GM23338 (cell line): ENCODE results near the gene GPR87. TPM values are rescaled to one million over a fixed set of nuclear protein-coding genes. Genes with fewer than 3 reads are reported as not detected.

ENCODE experiments used
- ATAC-seq: fragments of 200-7000 bp; cut with Tn5 transposase; 3 replicates; pipeline ENCODE4 v1.9.1; 2020
- DNase-seq: peaks from one replicate; pipeline ENCODE4 v3.0.0-alpha.2; 2015; ENCODE audit warnings: low spot score
- H2AFZ ChIP-seq: fragments of 200-600 bp; sonication (generic); 2 replicates; pipeline ENCODE4 v1.8.0; 2016; ENCODE audit warnings: antibody characterized with exemption, mild to moderate bottlenecking, moderate library complexity
- H3F3A ChIP-seq: fragments of 200-600 bp; sonication (generic); replicated peaks from 2 replicates; pipeline ENCODE4 v1.8.0; 2017; ENCODE audit warnings: antibody characterized with exemption, mixed run types, low read depth
- H3K27ac ChIP-seq: fragments of 200-600 bp; sonication (generic); 2 replicates; pipeline ENCODE4 v1.6.1; 2016; ENCODE audit warnings: low read depth
- H3K27me3 ChIP-seq: fragments of 200-600 bp; sonication (generic); 2 replicates; pipeline ENCODE4 v1.8.0; 2016; ENCODE audit warnings: mild to moderate bottlenecking, mixed run types, moderate library complexity; ENCODE audit not compliant: insufficient read depth
- H3K36me3 ChIP-seq: fragments of 200-600 bp; sonication (generic); 2 replicates; pipeline ENCODE4 v1.8.0; 2016; ENCODE audit warnings: mild to moderate bottlenecking; ENCODE audit not compliant: insufficient read depth
- H3K4me1 ChIP-seq: fragments of 200-600 bp; sonication (generic); 2 replicates; pipeline ENCODE4 v1.8.0; 2016; ENCODE audit warnings: mild to moderate bottlenecking, moderate library complexity; ENCODE audit not compliant: insufficient read depth
- H3K4me2 ChIP-seq: fragments of 200-600 bp; sonication (generic); 2 replicates; pipeline ENCODE4 v1.7.1; 2017; ENCODE audit warnings: mixed run types
- H3K4me3 ChIP-seq: fragments of 200-600 bp; sonication (generic); 2 replicates; pipeline ENCODE4 v1.6.1; 2016; ENCODE audit warnings: mixed run types
- H3K79me2 ChIP-seq: fragments of 200-600 bp; sonication (generic); replicated peaks from 2 replicates; pipeline ENCODE4 v1.8.0; 2017; ENCODE audit warnings: mild to moderate bottlenecking; ENCODE audit not compliant: insufficient read depth
- H3K9me2 ChIP-seq: fragments of 200-600 bp; sonication (generic); 2 replicates; pipeline ENCODE4 v1.8.0; 2017; ENCODE audit not compliant: insufficient read depth
- H4K20me1 ChIP-seq: fragments of 200-600 bp; sonication (generic); replicated peaks from 2 replicates; pipeline ENCODE4 v1.8.0; 2017; ENCODE audit warnings: mild to moderate bottlenecking; ENCODE audit not compliant: insufficient read depth
- H3K27ac Mint-ChIP-seq: 2 replicates; pipeline ENCODE4 v1.8.0; 2020; ENCODE audit warnings: inconsistent platforms, mild to moderate bottlenecking, moderate library complexity, mixed read lengths
- H3K27me3 Mint-ChIP-seq: 3 replicates; pipeline ENCODE4 v1.8.0; 2022; ENCODE audit warnings: low read depth, mild to moderate bottlenecking, moderate library complexity, mixed read lengths, inconsistent platforms; ENCODE audit not compliant: insufficient read depth, poor library complexity
- H3K36me3 Mint-ChIP-seq: 3 replicates; pipeline ENCODE4 v1.8.0; 2021; ENCODE audit warnings: low read depth, mild to moderate bottlenecking, inconsistent platforms, moderate library complexity, mixed read lengths
- H3K4me1 Mint-ChIP-seq: 3 replicates; pipeline ENCODE4 v1.8.0; 2020; ENCODE audit warnings: mild to moderate bottlenecking, inconsistent platforms, mixed read lengths
- H3K4me3 Mint-ChIP-seq: 3 replicates; pipeline ENCODE4 v1.8.0; 2021; ENCODE audit warnings: moderate library complexity, mild to moderate bottlenecking, inconsistent platforms, mixed read lengths
- H3K9me3 Mint-ChIP-seq: 3 replicates; pipeline ENCODE4 v1.8.0; 2020; ENCODE audit warnings: moderate library complexity, mild to moderate bottlenecking, inconsistent platforms, mixed read lengths
- CREB1 ChIP-seq: fragments of 250-450 bp; sonication (Bioruptor Pico); IDR thresholded peaks from 2 replicates; pipeline ENCODE4 v1.5.0; 2020; ENCODE audit warnings: low read depth, mild to moderate bottlenecking, moderate library complexity
- ETS1 ChIP-seq: IDR thresholded peaks from 2 replicates; pipeline ENCODE4 v1.6.1; 2016; ENCODE audit warnings: antibody characterized with exemption
- EZH2 ChIP-seq: fragments of 200-600 bp; sonication (generic); IDR thresholded peaks from one replicate; pipeline ENCODE4 v1.8.0; 2017; ENCODE audit warnings: antibody characterized with exemption, mild to moderate bottlenecking, low read depth; ENCODE audit not compliant: unreplicated experiment
- EZH2phosphoT487 ChIP-seq: fragments of 200-600 bp; sonication (generic); IDR thresholded peaks from one replicate; pipeline ENCODE4 v1.8.1; 2018; ENCODE audit warnings: antibody characterized with exemption; ENCODE audit not compliant: unreplicated experiment
- POLR2AphosphoS5 ChIP-seq: IDR thresholded peaks from 2 replicates; pipeline ENCODE4 v1.6.1; 2016; ENCODE audit warnings: antibody characterized with exemption, low read depth
- STAT1 ChIP-seq: IDR thresholded peaks from one replicate; pipeline ENCODE4 v1.6.1; 2016; ENCODE audit warnings: antibody characterized with exemption; ENCODE audit not compliant: unreplicated experiment
- ZNF331 ChIP-seq: fragments of 250-450 bp; sonication (Bioruptor Pico); IDR thresholded peaks from 2 replicates; pipeline ENCODE4 v1.5.0; 2020; ENCODE audit warnings: low read depth, mild to moderate bottlenecking, moderate library complexity
- polyA plus RNA-seq: library from polyadenylated mRNA; unstranded; fragments of >200 nt; fragmentation: Nextera tagmentation; extraction: Ambion mirVana; gene quantifications from 2 replicates; pipeline ENCODE4 v1.2.1, GENCODE V29; 2016
- total RNA-seq: library from RNA; depleted of rRNA; stranded (reverse); fragments of >200 nt; shearing (Covaris generic); gene quantifications from 2 replicates; pipeline ENCODE4 v1.2.3, GENCODE V29; 2014
- TF ChIP-seq, protein P1 (sequence below), 2 experiments: fragments of 200-600 bp in 1 of 2; sonication (generic) in 1 of 2; conservative IDR thresholded peaks; 2 replicates each; pipeline versions ENCODE4 v1.5.1 to v1.6.1; 2016 to 2017; ENCODE audit warnings: antibody characterized with exemption in 2 of 2, low read depth in 2 of 2, mild to moderate bottlenecking in 2 of 2, moderate library complexity in 1 of 2
- TF ChIP-seq, protein P2 (sequence below): IDR thresholded peaks from one replicate; pipeline ENCODE4 v1.6.1; 2018; ENCODE audit warnings: antibody characterized with exemption; ENCODE audit not compliant: unreplicated experiment

Gene GPR87
- total and polyA plus RNA-seq, 2 experiments from 2014 or later, result 0.21 TPM; not detected in 1

GRCh38 chr3:151285940-151286339 is 30.7 kb downstream of the GPR87 start:
- H3K9me3 Mint-ChIP-seq, result no peaks in the 10 kb centered on the region
- no peak overlapping the region for H3K4me2 ChIP-seq
- H3K79me2 ChIP-seq, result no peaks in the 10 kb centered on the region
- H3K27me3 ChIP-seq, result no peaks in the 10 kb centered on the region
- peak; percentile 64 for ATAC-seq
- 0 out of 2 replicates have a peak, but pooled peaks cover 2% of the 10 kb centered on the region for H4K20me1 ChIP-seq
- no peak for DNase-seq
- H3K4me1 ChIP-seq, result no peaks in the 10 kb centered on the region
- TF ChIP-seq STAT1 (no peak), EZH2 (no peak), ZNF331 (CRISPR knock-in tag) (no peak), ETS1 (no peak), POLR2AphosphoS5 (no peak), CREB1 (CRISPR knock-in tag) (no peak), EZH2phosphoT487 (no peak)
- TF ChIP-seq, protein P1, sequence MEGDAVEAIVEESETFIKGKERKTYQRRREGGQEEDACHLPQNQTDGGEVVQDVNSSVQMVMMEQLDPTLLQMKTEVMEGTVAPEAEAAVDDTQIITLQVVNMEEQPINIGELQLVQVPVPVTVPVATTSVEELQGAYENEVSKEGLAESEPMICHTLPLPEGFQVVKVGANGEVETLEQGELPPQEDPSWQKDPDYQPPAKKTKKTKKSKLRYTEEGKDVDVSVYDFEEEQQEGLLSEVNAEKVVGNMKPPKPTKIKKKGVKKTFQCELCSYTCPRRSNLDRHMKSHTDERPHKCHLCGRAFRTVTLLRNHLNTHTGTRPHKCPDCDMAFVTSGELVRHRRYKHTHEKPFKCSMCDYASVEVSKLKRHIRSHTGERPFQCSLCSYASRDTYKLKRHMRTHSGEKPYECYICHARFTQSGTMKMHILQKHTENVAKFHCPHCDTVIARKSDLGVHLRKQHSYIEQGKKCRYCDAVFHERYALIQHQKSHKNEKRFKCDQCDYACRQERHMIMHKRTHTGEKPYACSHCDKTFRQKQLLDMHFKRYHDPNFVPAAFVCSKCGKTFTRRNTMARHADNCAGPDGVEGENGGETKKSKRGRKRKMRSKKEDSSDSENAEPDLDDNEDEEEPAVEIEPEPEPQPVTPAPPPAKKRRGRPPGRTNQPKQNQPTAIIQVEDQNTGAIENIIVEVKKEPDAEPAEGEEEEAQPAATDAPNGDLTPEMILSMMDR (conservative IDR thresholded peaks at IDR 0.05; ENCODE audit: low read depth in 2 of 2), result no peak
- TF ChIP-seq, protein P2, sequence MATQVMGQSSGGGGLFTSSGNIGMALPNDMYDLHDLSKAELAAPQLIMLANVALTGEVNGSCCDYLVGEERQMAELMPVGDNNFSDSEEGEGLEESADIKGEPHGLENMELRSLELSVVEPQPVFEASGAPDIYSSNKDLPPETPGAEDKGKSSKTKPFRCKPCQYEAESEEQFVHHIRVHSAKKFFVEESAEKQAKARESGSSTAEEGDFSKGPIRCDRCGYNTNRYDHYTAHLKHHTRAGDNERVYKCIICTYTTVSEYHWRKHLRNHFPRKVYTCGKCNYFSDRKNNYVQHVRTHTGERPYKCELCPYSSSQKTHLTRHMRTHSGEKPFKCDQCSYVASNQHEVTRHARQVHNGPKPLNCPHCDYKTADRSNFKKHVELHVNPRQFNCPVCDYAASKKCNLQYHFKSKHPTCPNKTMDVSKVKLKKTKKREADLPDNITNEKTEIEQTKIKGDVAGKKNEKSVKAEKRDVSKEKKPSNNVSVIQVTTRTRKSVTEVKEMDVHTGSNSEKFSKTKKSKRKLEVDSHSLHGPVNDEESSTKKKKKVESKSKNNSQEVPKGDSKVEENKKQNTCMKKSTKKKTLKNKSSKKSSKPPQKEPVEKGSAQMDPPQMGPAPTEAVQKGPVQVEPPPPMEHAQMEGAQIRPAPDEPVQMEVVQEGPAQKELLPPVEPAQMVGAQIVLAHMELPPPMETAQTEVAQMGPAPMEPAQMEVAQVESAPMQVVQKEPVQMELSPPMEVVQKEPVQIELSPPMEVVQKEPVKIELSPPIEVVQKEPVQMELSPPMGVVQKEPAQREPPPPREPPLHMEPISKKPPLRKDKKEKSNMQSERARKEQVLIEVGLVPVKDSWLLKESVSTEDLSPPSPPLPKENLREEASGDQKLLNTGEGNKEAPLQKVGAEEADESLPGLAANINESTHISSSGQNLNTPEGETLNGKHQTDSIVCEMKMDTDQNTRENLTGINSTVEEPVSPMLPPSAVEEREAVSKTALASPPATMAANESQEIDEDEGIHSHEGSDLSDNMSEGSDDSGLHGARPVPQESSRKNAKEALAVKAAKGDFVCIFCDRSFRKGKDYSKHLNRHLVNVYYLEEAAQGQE, result no peak
- H3K27me3 Mint-ChIP-seq, result no peaks in the 10 kb centered on the region
- H2AFZ ChIP-seq, result no peak overlapping the region
- no peaks in the 10 kb centered on the region for H3K36me3 Mint-ChIP-seq
- no peaks in the 10 kb centered on the region for H3F3A ChIP-seq
- no peak overlapping the region for H3K4me3 ChIP-seq
- no peaks in the 10 kb centered on the region for H3K9me2 ChIP-seq
- H3K36me3 ChIP-seq, result no peaks in the 10 kb centered on the region
- H3K4me1 Mint-ChIP-seq, result no peaks in the 10 kb centered on the region
- H3K27ac Mint-ChIP-seq, result no peak overlapping the region
- H3K27ac ChIP-seq, result no peak overlapping the region
- no peak overlapping the region for H3K4me3 Mint-ChIP-seq

GRCh38 chr3:151283907-151284461 is 32.6 kb downstream of the GPR87 start:
- Histone ChIP-seq H3K79me2 (no peaks in the 10 kb centered on the region), H4K20me1 (0 out of 2 replicates have a peak, but pooled peaks cover 2% of the 10 kb centered on the region), H3K27ac (no peak overlapping the region), H3K27me3 (no peaks in the 10 kb centered on the region), H3K9me2 (no peaks in the 10 kb centered on the region), H2AFZ (no peak overlapping the region), H3K4me3 (no peak overlapping the region), H3K4me2 (no peak overlapping the region), H3K36me3 (no peaks in the 10 kb centered on the region), H3F3A (no peaks in the 10 kb centered on the region), H3K4me1 (no peaks in the 10 kb centered on the region)
- H3K4me3 Mint-ChIP-seq, result no peak overlapping the region
- peaks cover 3% of the 10 kb centered on the region for H3K27me3 Mint-ChIP-seq
- no peak overlapping the region for H3K27ac Mint-ChIP-seq
- H3K36me3 Mint-ChIP-seq, result no peaks in the 10 kb centered on the region
- no peak for DNase-seq
- H3K9me3 Mint-ChIP-seq, result no peaks in the 10 kb centered on the region
- no peak for ATAC-seq
- no peaks in the 10 kb centered on the region; the same call in 2 of the 3 replicates for H3K4me1 Mint-ChIP-seq
- TF ChIP-seq, protein P1 (conservative IDR thresholded peaks at IDR 0.05; ENCODE audit: low read depth in 2 of 2), result no peak
- no peak for TF ChIP-seq ZNF331 (CRISPR knock-in tag)
